HL-60/S4 treated with phorbol 12-myristate 13-acetate at 8.2 ng/mL for 4 days and 3 days (cell line): ENCODE data around the gene PCCA.
"Not testable (repeated sequence)": the region's sequence is repeated elsewhere in the genome, so short reads cannot be mapped to it uniquely, and the experiment has no call there.

ENCODE experiments used
- in situ Hi-C: fragments of 300-500 bp; cut with MboI; formaldehyde crosslinking; loops from 2 replicates; pipeline ENCODE4 v1.15.0; 2022; ENCODE audit warnings: low sequenced_read_pairs

The PCCA gene

DNA sequence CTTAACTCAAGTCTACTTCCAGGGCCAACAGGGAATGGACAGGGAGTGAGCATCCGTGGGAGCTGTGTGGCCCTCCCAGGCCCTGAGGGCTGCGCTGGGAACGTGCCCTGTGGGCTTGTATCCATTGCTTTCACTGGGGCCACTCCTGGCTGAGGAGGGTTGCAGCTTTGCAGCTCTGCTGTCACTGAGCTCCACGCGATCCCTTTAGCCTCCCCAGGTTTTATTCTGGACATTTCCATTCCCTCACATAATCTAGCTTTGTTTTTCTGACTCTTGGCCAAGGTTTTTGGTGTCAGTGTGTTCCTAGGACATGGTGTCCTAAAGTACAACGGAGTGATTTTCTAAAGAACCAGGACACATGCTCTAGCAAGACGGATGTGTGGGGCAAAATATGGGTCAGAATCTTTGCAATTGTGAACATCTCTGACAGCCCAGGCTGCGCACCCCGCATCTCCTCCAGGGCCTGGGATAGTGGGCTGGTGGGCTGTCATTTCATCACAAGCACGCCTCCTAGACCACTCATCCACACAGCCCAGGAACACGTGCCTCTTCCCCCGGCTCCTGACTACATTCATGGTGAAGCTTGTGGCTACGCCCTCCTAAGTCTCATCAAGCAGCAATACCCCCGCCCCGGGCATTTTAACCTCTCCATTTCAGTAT, 471.7 kb downstream of the PCCA start:
- in situ Hi-C loops, result loop anchor here (25.0 kb wide), 1 partner anchor 552 kb away; no protein-coding TSS in a partner anchor

DNA sequence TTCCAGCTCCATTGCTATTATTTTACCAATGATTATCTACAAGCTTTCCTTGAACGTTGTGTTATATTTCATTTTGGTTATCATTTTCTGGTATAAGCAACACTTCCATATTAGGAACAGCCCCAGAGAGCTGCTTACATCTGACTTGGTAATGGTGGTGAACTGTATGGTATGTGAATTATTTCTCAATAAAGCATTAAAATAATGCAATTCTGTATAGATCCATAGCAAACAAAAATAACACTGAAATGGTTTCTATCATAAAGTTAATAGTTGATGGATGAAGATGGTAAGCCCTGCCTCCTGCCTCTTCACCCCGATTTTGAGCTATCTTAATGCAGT, 472.2 kb downstream of the PCCA start:
- in situ Hi-C loops, result loop anchor here (25.0 kb wide), 1 partner anchor 551 kb away; no protein-coding TSS in a partner anchor

DNA sequence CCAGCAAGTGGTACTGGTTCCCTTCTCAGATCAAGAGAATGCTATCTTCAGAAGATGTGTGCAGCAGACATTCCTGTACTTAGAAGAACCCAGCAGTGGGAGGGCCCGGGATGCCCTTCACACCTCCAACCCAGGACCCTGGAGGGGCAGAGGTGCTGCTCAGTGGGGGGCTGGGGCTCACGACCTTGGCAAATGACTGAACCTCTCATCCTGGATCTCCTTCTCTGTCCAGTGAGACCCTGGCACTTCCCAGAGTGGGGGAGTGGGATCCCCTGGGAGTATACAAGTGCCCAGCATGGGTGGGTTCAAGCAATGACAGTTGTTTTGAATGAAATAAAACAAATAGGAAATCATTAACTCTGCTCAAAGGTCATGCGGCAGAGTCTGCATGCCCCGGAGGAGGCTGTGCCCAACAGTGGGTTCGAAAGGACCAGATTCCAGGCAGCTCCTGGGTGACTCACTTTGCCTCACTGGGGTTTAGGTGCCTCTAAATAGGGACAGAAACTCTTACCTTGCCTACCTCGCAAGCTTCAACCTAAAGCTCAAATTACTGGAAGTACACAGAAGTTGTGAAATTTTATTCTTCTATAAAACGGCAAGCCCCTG, 472.8 kb downstream of the PCCA start:
- in situ Hi-C loops, result loop anchor here (25.0 kb wide), 1 partner anchor 551 kb away; no protein-coding TSS in a partner anchor

DNA sequence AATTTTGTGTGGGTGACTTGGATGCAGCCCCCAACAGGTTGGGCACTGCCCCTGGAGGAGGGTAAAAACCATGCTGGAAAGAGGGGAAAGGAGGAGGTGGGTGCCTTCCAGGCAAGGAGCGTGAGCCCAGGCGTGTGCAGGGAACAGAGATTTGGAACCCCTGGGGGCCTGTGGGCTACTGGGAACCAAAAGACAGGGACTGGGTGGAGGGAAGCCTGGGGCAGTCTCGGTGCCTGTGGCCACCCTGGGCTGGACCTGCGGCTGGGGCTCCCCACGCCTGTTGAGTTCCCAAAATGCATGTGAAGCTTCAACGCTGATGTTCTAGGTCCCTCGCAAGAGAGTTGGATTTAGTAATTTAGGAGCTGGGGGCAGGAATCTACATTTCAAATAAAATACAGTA, 474.9 kb downstream of the PCCA start:
- in situ Hi-C loops, result loop anchor here (25.0 kb wide), 1 partner anchor 549 kb away; no protein-coding TSS in a partner anchor

DNA sequence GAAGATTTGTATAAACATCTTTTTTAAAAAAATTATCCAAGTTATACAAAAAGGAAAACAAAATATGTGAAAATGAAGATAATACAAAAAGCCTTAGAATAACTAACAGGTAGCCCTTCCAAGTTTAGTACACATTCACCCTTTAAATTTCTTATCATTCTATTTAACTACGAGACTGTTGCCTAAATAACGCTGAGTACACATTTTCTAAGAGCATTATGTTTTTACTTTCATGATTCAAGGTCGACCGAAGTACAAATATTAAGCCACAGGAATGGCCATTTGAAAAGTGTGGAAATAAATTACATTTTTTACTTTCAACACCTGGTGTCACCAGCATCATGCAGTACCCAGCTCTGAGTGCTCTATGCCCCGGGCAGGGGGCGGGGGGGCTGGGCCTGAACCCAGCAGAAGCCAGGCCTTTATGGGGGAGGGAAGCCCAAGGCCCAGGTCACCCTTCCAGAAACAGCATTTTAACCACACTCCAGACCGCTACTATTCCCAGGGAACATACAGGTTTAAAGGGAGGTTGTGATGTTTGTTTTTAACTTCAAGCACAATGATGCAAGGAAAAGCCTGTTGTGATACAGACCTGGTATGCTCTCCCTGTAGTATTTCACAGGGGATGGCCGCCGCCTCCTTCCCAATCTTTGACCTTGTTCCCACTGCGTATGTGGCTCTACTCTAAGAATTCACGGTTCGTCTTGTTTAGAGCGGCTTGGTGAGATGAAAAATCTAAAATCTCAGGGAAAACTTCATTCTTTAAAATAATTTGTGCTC, 475.7 kb downstream of the PCCA start:
- in situ Hi-C loops, result loop anchor here (25.0 kb wide), 1 partner anchor 548 kb away; no protein-coding TSS in a partner anchor

DNA sequence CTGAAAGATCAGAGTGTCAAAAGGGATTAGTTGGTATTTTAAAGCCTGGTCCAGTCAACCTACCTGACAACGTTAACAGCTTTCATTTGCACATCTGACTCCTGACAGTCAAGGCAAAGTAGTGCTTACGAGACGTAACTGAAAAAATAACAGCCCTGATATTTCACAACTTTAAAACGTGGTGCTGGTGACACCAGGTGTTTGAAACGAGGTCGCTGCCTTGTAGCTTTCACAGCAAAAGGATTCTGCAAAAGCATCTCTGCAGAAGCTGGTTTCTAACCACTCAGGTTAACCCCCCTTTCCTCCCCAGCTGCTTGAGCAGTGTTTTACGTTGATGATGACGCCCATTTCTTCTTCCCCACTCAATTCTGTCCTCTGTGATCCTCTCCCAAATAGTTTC, 476.4 kb downstream of the PCCA start:
- in situ Hi-C loops, result loop anchor here (25.0 kb wide), 1 partner anchor 547 kb away; no protein-coding TSS in a partner anchor

DNA sequence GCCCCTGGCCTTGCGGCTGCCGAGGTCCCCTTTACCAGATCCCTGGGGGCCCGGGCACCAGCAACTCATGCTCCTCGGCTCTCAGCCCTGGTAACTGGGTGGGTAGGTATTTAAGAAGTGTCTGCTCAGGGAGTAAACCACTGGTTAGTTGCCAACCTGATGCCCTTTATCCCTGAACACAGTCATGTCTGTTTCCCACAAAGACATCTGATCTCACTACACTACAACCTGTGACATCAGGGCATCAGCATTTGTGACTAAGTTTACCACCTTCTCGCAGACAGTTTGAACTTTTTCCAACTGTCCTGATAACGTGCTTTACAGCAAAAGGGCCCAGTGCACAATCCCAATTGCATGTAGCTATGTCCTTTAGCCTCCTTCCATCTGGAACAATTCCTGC, 477.6 kb downstream of the PCCA start:
- in situ Hi-C loops, result loop anchor here (25.0 kb wide), 1 partner anchor 546 kb away; no protein-coding TSS in a partner anchor

DNA sequence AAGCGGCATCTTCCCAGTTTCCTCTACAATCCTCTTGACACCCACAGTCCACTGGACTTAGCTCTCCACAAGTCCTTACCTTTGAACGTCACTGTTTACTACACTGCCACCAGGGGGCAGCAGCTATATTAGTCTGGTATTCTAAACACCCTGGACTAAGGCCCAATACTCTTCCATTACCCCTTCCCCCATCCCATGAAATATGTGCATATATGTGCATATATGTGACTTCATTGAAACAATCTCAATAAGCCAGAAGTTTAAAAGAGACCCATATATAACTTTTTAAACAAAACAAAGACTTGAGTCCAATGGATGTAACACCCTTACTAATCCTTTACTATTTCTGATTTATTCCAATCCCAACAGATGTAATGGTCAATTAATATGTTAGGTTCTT, 484.2 kb downstream of the PCCA start:
- in situ Hi-C loops, result loop anchor here (25.0 kb wide), 1 partner anchor 539 kb away; no protein-coding TSS in a partner anchor

DNA sequence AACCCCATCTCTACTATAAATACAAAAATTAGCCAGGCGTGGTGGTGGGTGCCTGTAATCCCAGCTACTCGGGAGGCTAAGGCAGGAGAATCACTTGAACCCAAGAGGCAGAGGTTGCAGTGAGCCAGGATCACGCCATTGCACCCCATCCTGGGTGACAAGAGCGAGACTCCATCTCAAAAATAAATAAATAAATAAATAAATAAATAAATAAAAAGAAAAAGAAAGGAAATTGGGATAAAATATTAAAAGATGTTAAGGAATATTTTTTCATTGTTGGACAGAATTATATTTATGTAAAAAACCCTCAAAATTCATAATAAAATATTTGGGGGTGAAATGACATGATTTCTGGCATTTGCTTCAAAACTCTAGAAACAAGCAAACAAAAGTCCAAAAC, 488.3 kb downstream of the PCCA start:
- in situ Hi-C loops, result not testable (repeated sequence)
